ENCODE data around the gene RGL1. TPM values are rescaled to one million over a fixed set of nuclear protein-coding genes. Genes with fewer than 3 reads are reported as not detected.

RGL1 gene
- total RNA-seq, 1 experiment from 2014 or later, result 34.5 TPM

DNA sequence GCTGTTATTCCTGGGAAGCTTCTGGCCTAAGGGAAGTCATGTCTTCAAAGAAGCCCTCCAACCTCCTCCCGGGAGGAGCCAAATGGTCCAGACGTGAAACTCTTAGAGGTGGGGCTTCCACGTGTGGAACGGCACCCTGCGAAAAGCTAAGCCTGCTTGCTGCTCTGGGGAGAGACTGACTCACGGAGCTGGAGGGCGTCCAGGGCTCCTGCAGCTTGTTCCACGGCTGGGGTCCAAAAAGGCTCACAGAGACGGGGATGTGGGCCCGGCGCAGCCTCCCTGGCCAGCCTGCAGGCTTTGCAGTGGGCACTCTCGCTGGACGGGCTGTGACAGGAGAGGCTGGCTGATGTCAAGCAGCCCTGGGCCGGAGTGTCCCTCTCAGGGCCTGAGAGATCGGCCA, 127.5 kb downstream of the RGL1 start:
- Histone ChIP-seq H3K9me3 (no peaks in the 10 kb centered on the region), H3K27me3 (replicated peaks; ENCODE audit: control insufficient read depth, insufficient read depth, low read length) (no peaks in the 10 kb centered on the region), H3K4me1 (peaks cover 10% of the 10 kb centered on the region), H3K4me3 (ENCODE audit: low read depth, low read length) (no peak overlapping the region), H3K36me3 (ENCODE audit: control insufficient read depth, insufficient read depth, low read length) (no peaks in the 10 kb centered on the region)
- Mint-ChIP-seq H3K4me3 (ENCODE audit: unreplicated experiment) (no peak overlapping the region), H3K4me1 (ENCODE audit: low read depth, unreplicated experiment) (peaks cover 7% of the 10 kb centered on the region), H3K27me3 (ENCODE audit: insufficient read depth, unreplicated experiment) (no peaks in the 10 kb centered on the region), H3K27ac (ENCODE audit: unreplicated experiment) (no peak overlapping the region), H3K9me3 (ENCODE audit: unreplicated experiment) (no peaks in the 10 kb centered on the region), H3K36me3 (ENCODE audit: insufficient read depth, unreplicated experiment) (peaks cover 38% of the 10 kb centered on the region)
- BruUV-seq (replicated peaks), result no TSS peak
- intact Hi-C loops (cut with micrococcal nuclease; ENCODE audit: unreplicated experiment), result no loop called here
- no peak for DNase-seq
- TF ChIP-seq, protein P1, sequence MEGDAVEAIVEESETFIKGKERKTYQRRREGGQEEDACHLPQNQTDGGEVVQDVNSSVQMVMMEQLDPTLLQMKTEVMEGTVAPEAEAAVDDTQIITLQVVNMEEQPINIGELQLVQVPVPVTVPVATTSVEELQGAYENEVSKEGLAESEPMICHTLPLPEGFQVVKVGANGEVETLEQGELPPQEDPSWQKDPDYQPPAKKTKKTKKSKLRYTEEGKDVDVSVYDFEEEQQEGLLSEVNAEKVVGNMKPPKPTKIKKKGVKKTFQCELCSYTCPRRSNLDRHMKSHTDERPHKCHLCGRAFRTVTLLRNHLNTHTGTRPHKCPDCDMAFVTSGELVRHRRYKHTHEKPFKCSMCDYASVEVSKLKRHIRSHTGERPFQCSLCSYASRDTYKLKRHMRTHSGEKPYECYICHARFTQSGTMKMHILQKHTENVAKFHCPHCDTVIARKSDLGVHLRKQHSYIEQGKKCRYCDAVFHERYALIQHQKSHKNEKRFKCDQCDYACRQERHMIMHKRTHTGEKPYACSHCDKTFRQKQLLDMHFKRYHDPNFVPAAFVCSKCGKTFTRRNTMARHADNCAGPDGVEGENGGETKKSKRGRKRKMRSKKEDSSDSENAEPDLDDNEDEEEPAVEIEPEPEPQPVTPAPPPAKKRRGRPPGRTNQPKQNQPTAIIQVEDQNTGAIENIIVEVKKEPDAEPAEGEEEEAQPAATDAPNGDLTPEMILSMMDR (IDR thresholded peaks at IDR 0.05; ENCODE audit: insufficient read depth in 1 of 2, low read depth in 1 of 2, low read length in 1 of 2, severe bottlenecking in 1 of 2, unreplicated experiment in 1 of 2), result no peak
- ChIA-PET POLR2A (no interaction called here), CTCF (no interaction called here)

- Histone ChIP-seq H3K4me1 (peaks cover 6% of the 10 kb centered on the region; the same call in 1 of the 2 replicates), H3K4me3 (ENCODE audit: low read depth, low read length) (no peak overlapping the region), H3K36me3 (ENCODE audit: control insufficient read depth, insufficient read depth, low read length) (no peaks in the 10 kb centered on the region), H3K27me3 (replicated peaks; ENCODE audit: control insufficient read depth, insufficient read depth, low read length) (no peaks in the 10 kb centered on the region), H3K9me3 (no peaks in the 10 kb centered on the region)
- POLR2A ChIA-PET, result no interaction called here
- no TSS peak for BruUV-seq (replicated peaks)
- CTCF ChIA-PET, result interaction anchor here (0.9 kb wide), 1 partner anchor 18 kb away, joined by 3 read pairs; no protein-coding TSS in a partner anchor
- intact Hi-C loops (cut with micrococcal nuclease; ENCODE audit: unreplicated experiment), result no loop called here
- DNase-seq, result no peak
- peaks cover 7% of the 10 kb centered on the region for H3K4me1 Mint-ChIP-seq (ENCODE audit: low read depth, unreplicated experiment)
- H3K36me3 Mint-ChIP-seq (ENCODE audit: insufficient read depth, unreplicated experiment), result peaks cover 34% of the 10 kb centered on the region
- H3K27me3 Mint-ChIP-seq (ENCODE audit: insufficient read depth, unreplicated experiment), result no peaks in the 10 kb centered on the region
- H3K4me3 Mint-ChIP-seq (ENCODE audit: unreplicated experiment), result no peak overlapping the region
- peak overlapping the region; percentile 20 for H3K27ac Mint-ChIP-seq (ENCODE audit: unreplicated experiment)
- H3K9me3 Mint-ChIP-seq (ENCODE audit: unreplicated experiment), result no peaks in the 10 kb centered on the region
- TF ChIP-seq, protein P1 (IDR thresholded peaks at IDR 0.05; ENCODE audit: insufficient read depth in 1 of 2, low read depth in 1 of 2, low read length in 1 of 2, severe bottlenecking in 1 of 2, unreplicated experiment in 1 of 2), result no peak
Measured at GRCh38 chr1:183933528-183934179, 128.7 kb downstream of the RGL1 start.

DNA sequence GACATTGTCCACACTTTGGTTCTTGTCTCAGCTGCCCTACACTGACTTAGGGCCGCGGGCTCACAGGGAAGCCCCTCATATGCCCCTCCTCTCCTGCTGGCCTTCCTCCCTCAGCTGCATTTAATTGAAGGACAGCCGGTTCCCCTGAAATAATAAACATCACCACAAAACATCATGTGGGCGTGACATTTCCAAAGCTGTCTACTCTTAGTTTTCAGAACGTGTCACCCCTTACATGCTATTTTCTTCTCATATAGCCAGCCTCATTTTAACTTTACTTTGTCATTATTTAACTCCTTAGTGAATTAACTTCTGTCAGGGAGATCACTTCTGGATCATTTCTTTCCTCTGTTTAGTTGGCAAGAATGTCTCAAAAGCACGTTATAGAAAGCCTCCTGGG, 129.4 kb downstream of the RGL1 start:
- BruUV-seq (replicated peaks), result no TSS peak

More for the DNA sequence above, 129.4 kb downstream of the RGL1 start:
- Mint-ChIP-seq H3K4me1 (ENCODE audit: low read depth, unreplicated experiment) (peaks cover 7% of the 10 kb centered on the region), H3K36me3 (ENCODE audit: insufficient read depth, unreplicated experiment) (peaks cover 30% of the 10 kb centered on the region), H3K27me3 (ENCODE audit: insufficient read depth, unreplicated experiment) (no peaks in the 10 kb centered on the region), H3K4me3 (ENCODE audit: unreplicated experiment) (no peak overlapping the region), H3K9me3 (ENCODE audit: unreplicated experiment) (no peaks in the 10 kb centered on the region), H3K27ac (ENCODE audit: unreplicated experiment) (peak overlapping the region; percentile 20)
- POLR2A ChIA-PET, result no interaction called here
- TF ChIP-seq, protein P1 (IDR thresholded peaks at IDR 0.05; ENCODE audit: insufficient read depth in 1 of 2, low read depth in 1 of 2, low read length in 1 of 2, severe bottlenecking in 1 of 2, unreplicated experiment in 1 of 2), result no peak
- CTCF ChIA-PET, result interaction anchor here (0.9 to 1.2 kb wide), 2 partner anchors 18 to 325 kb away, joined by 3 read pairs; no protein-coding TSS in a partner anchor
- Histone ChIP-seq H3K4me3 (ENCODE audit: low read depth, low read length) (no peak overlapping the region), H3K36me3 (ENCODE audit: control insufficient read depth, insufficient read depth, low read length) (no peaks in the 10 kb centered on the region), H3K27me3 (replicated peaks; ENCODE audit: control insufficient read depth, insufficient read depth, low read length) (no peaks in the 10 kb centered on the region), H3K4me1 (peaks cover 6% of the 10 kb centered on the region; the same call in 1 of the 2 replicates), H3K9me3 (no peaks in the 10 kb centered on the region)
- intact Hi-C loops (cut with micrococcal nuclease; ENCODE audit: unreplicated experiment), result no loop called here
- DNase-seq, result no peak

Measured in Caco-2 (cell line).